ENCODE data around the gene ACIN1. TPM values are rescaled to one million over a fixed set of nuclear protein-coding genes. Genes with fewer than 3 reads are reported as not detected.

ACIN1 gene
- total and polyA plus RNA-seq, 2 of the 8 experiments (the other 6 are each of a cell fraction or from before 2014, with no cell fraction given) = 132 to 233 TPM

GRCh38 chr14:23141706-23142444 lies 46.9 kb upstream of the ACIN1 start:
- no peak overlapping the region for H3K4me2 ChIP-seq (ENCODE audit: insufficient read depth in 1 of 2, low read depth in 2 of 2, low read length in 2 of 2)
- H3K9me3 ChIP-seq (ENCODE audit: insufficient read depth in 2 of 2, low read depth in 1 of 2, low read length in 1 of 2) = no peaks in the 10 kb centered on the region
- H3K79me1 ChIP-seq (ENCODE audit: low read depth, low read length) = no peaks in the 10 kb centered on the region
- peaks cover 10 to 51% (median 29%) of the 10 kb centered on the region in 4 experiments; a peak in 6 of 8 replicates for H3K36me3 ChIP-seq (ENCODE audit: control insufficient read depth in 2 of 4, insufficient read depth in 4 of 4, low read length in 3 of 4)
- 95% methylated on average over 7 of the region's 7 CpGs; no CpG with 5 or more reads in 1 of the 2 experiments for WGBS, 2 experiments (ENCODE audit: extremely low coverage in 1 of 2, insufficient coverage in 1 of 2, insufficient read length in 1 of 2, insufficient replicate concordance in 2 of 2, low coverage in 1 of 2, low lambda C conversion rate in 2 of 2, missing lambda C conversion rate in 1 of 2)
- H4K5ac ChIP-seq (ENCODE audit: insufficient read length, low read depth, low read length) = no peak overlapping the region
- no peak overlapping the region for H3K23ac ChIP-seq (ENCODE audit: insufficient read length)
- H3K4ac ChIP-seq (replicated peaks; ENCODE audit: insufficient read length, low read depth, low read length) = no peak overlapping the region
- H2AK5ac ChIP-seq (ENCODE audit: low read depth, low read length) = no peak overlapping the region
- no peak overlapping the region for H2BK12ac ChIP-seq (ENCODE audit: low read depth, low read length)
- POLR2A ChIA-PET (ENCODE audit: partially characterized antibody) = interaction anchor here (0.6 to 3.2 kb wide), 5 partner anchors 10 to 21 kb away, joined by 3 to 9 read pairs (median 5); no protein-coding TSS in a partner anchor
- no peak overlapping the region for H2BK120ac ChIP-seq (replicated peaks; ENCODE audit: low read depth, low read length)
- H4K91ac ChIP-seq (replicated peaks; ENCODE audit: insufficient read length, low read length) = no peak overlapping the region
- no peak overlapping the region for H3K56ac ChIP-seq (replicated peaks; ENCODE audit: insufficient read length, low read depth, low read length)
- no peak overlapping the region for H3K18ac ChIP-seq (ENCODE audit: extremely low read depth, low read length)
- H4K8ac ChIP-seq (ENCODE audit: extremely low read depth, insufficient read depth, low read length) = no peak overlapping the region
- peaks cover 2 to 4% of the 10 kb centered on the region in 2 experiments for H4K20me1 ChIP-seq (replicated peaks in 1 of 2; ENCODE audit: control insufficient read depth in 1 of 2, insufficient read depth in 2 of 2, low read length in 2 of 2)
- no peak overlapping the region for H3K14ac ChIP-seq (ENCODE audit: insufficient read length)
- DNase-seq (ENCODE audit: low read depth in 1 of 2, low spot score in 2 of 2) (no peak), FAIRE-seq (no peak)
- peaks cover 1% of the 10 kb centered on the region; the same call in 1 of the 2 replicates for H3K23me2 ChIP-seq (ENCODE audit: low read depth, low read length)
- H2BK20ac ChIP-seq (ENCODE audit: low read length) = no peak overlapping the region
- no peak overlapping the region for H2BK15ac ChIP-seq (ENCODE audit: low read length)
- H3K79me2 ChIP-seq (ENCODE audit: control insufficient read depth in 1 of 2, insufficient read depth in 2 of 2, low read length in 2 of 2) = no peaks in the 10 kb centered on the region
- CTCF ChIA-PET (ENCODE audit: partially characterized antibody) = interaction anchor here (0.7 to 3.9 kb wide), 9 partner anchors 9 to 73 kb away, joined by 3 to 21 read pairs (median 3); no protein-coding TSS in a partner anchor
- H3K27ac ChIP-seq (ENCODE audit: low read depth, low read length) = no peak overlapping the region
- H3K4me3 ChIP-seq (ENCODE audit: extremely low read depth in 1 of 4, insufficient read depth in 2 of 4, low read depth in 3 of 4, low read length in 4 of 4) = no peak overlapping the region
- no peak overlapping the region for H3K9ac ChIP-seq (replicated peaks in 1 of 4; ENCODE audit: extremely low read depth in 1 of 4, low read depth in 3 of 4, low read length in 3 of 4)
- H2BK5ac ChIP-seq (ENCODE audit: low read depth, low read length) = no peak overlapping the region
- no peak overlapping the region for H2AFZ ChIP-seq (ENCODE audit: low read length)
- H3K27me3 ChIP-seq (replicated peaks in 1 of 4; ENCODE audit: control insufficient read depth in 3 of 4, extremely low read depth in 1 of 4, insufficient read depth in 3 of 4, low read length in 3 of 4) = no peaks in the 10 kb centered on the region
- H3K4me1 ChIP-seq (replicated peaks in 1 of 4; ENCODE audit: control insufficient read depth in 3 of 4, insufficient read depth in 4 of 4, low read length in 3 of 4) = no peaks in the 10 kb centered on the region
- TF ChIP-seq USF2 (IDR thresholded peaks at IDR 0.05; ENCODE audit: low read length) (no peak), ATF3 (IDR thresholded peaks at IDR 0.05; ENCODE audit: insufficient read depth, low read depth, low read length) (no peak), CHD1 (IDR thresholded peaks at IDR 0.05; ENCODE audit: low read depth, low read length) (no peak), TEAD4 (IDR thresholded peaks at IDR 0.05; ENCODE audit: low read depth, low read length) (no peak), POU5F1 (IDR thresholded peaks at IDR 0.05; ENCODE audit: low read depth, low read length) (no peak), FOSL1 (IDR thresholded peaks at IDR 0.05; ENCODE audit: insufficient read depth, low read depth, low read length) (no peak), SP2 (IDR thresholded peaks at IDR 0.05; ENCODE audit: low read length) (no peak), TBP (IDR thresholded peaks at IDR 0.05; ENCODE audit: low read depth, low read length) (no peak), JUN (IDR thresholded peaks at IDR 0.05; ENCODE audit: low read depth, low read length) (no peak), CTBP2 (IDR thresholded peaks at IDR 0.05; ENCODE audit: borderline replicate concordance, insufficient read depth, insufficient read length, low read length) (no peak), KDM4A (IDR thresholded peaks at IDR 0.05; ENCODE audit: low read depth, low read length, severe bottlenecking) (no peak)
